Gastroesophageal sphincter (tissue), 4 donors: ENCODE measurements around the gene NCKAP5L. TPM values are rescaled to one million over a fixed set of nuclear protein-coding genes. Genes with fewer than 3 reads are reported as not detected.
A peak's percentile ranks its signal among the peaks of the same experiment; 100 is the strongest.

Source experiments
- ATAC-seq: fragments of 150-250 bp; one replicate; pipeline ENCODE4 v1.9.1; 2016; ENCODE audit warnings: mild to moderate bottlenecking, moderate library complexity
- H3K27ac ChIP-seq, 4 donors: fragments of 200-600 bp; sonication (generic) in 3 of 4; 1 replicate in 3 of 4; 2 replicates in 1 of 4; pipeline ENCODE4 v1.5.1; 2016 to 2019
- H3K27me3 ChIP-seq: fragments of 200-600 bp; sonication (generic); one replicate; pipeline ENCODE4 v1.5.1; 2019
- H3K36me3 ChIP-seq, 2 donors: fragments of 200-600 bp; sonication (generic); one replicate each; pipeline ENCODE4 v1.5.1; 2019; ENCODE audit warnings: control low read depth in 1 of 2
- H3K4me1 ChIP-seq, 3 donors: fragments of 200-600 bp; sonication (generic); 1 replicate in 2 of 3; 2 replicates in 1 of 3; pipeline ENCODE4 v1.5.1; 2016 to 2019; ENCODE audit warnings: control low read depth in 2 of 3
- H3K4me3 ChIP-seq, 2 donors: fragments of 200-600 bp; sonication (generic); one replicate each; pipeline ENCODE4 v1.5.1; 2019; ENCODE audit warnings: mild to moderate bottlenecking in 1 of 2, moderate library complexity in 1 of 2
- H3K9me3 ChIP-seq, 3 donors: fragments of 200-600 bp; sonication (generic); one replicate each; pipeline ENCODE4 v1.5.1; 2017 to 2019; ENCODE audit warnings: control low read depth in 2 of 3
- CTCF ChIP-seq, 4 experiments: fragments of 200-600 bp in 2 of 4; fragments of 450-650 bp in 2 of 4; sonication (generic) in 1 of 4; IDR thresholded peaks; one replicate each; pipeline ENCODE4 v1.5.1; 2017 to 2019; ENCODE audit warnings: antibody characterized with exemption in 4 of 4, mild to moderate bottlenecking in 2 of 4, moderate library complexity in 2 of 4
- EP300 ChIP-seq: sonication (generic); formaldehyde crosslinking; IDR thresholded peaks from one replicate; pipeline ENCODE4 v1.6.1; 2017; ENCODE audit warnings: antibody characterized with exemption, mild to moderate bottlenecking
- POLR2A ChIP-seq, 2 donors: fragments of 450-650 bp; IDR thresholded peaks; one replicate each; pipeline ENCODE4 v1.6.1; 2017; ENCODE audit warnings: antibody characterized with exemption in 2 of 2, mild to moderate bottlenecking in 2 of 2, moderate library complexity in 1 of 2
- POLR2AphosphoS5 ChIP-seq: sonication (generic); formaldehyde crosslinking; IDR thresholded peaks from one replicate; pipeline ENCODE4 v1.6.1; 2017; ENCODE audit warnings: antibody characterized with exemption
- WGBS, 2 donors: methylation state at CpG; one replicate each; pipeline ENCODE4 v1.1.5; 2018; ENCODE audit warnings: low coverage in 1 of 2; 5-methylcytosine and 5-hydroxymethylcytosine counted together
- total RNA-seq, 4 donors: library from RNA; depleted of rRNA; stranded (reverse); fragments of >200 nt; gene quantifications; one replicate each; pipeline ENCODE4 v1.1.0, GENCODE V29; 2016

NCKAP5L gene
- 10 to 100 TPM; 15.3 to 27.5 (median 19.0) TPM for total RNA-seq

- TF ChIP-seq POLR2A (IDR thresholded peaks at IDR 0.05) = peak in 1 of 2 donors; percentile 63
- TF ChIP-seq EP300 = no peak
- TF ChIP-seq POLR2AphosphoS5 = peak; percentile 73
- peak in 1 of 4 experiments; percentile 15 for TF ChIP-seq CTCF (IDR thresholded peaks at IDR 0.05)
- ATAC-seq = peak; percentile 96
- Histone ChIP-seq H3K27ac (peak within 1 kb of the TSS; percentile 78 to 98 (median 96)), H3K4me1 (peaks cover 10 to 53% (median 33%) of the 10 kb centered on the region in 3 donors), H3K27me3 (no peaks in the 10 kb centered on the region), H3K36me3 (peaks cover 0 to 7% of the 10 kb centered on the region in 2 donors), H3K4me3 (peak within 1 kb of the TSS; percentile 78 to 92), H3K9me3 (no peaks in the 10 kb centered on the region)
- WGBS, 2 donors = 0% methylated on average over 7 of the region's 61 CpGs; no CpG with 5 or more reads in 1 of the 2 donors
Observed at GRCh38 chr12:49828133-49829091, at the start of gene NCKAP5L. Gene NCKAP5L, minus strand, starts transcription at chr12:49828413. Its CDS starts 24,369 bp downstream, at chr12:49804044.

- Histone ChIP-seq H3K27me3 (peaks cover 6% of the 10 kb centered on the region), H3K4me1 (no peaks in the 10 kb centered on the region), H3K9me3 (no peaks in the 10 kb centered on the region), H3K4me3 (no peak overlapping the region), H3K36me3 (no peaks in the 10 kb centered on the region), H3K27ac (no peak overlapping the region)
- WGBS, 2 donors = no CpG with 5 or more reads among the region's 5 CpGs
- TF ChIP-seq POLR2AphosphoS5 (no peak), POLR2A (IDR thresholded peaks at IDR 0.05) (no peak), CTCF (IDR thresholded peaks at IDR 0.05) (no peak), EP300 (no peak)
- ATAC-seq = no peak
Observed at GRCh38 chr12:49877066-49877465, 48.9 kb upstream of the NCKAP5L start.

GRCh38 chr12:49876070-49876469 lies 47.9 kb upstream of the NCKAP5L start:
- no peaks in the 10 kb centered on the region for H3K4me1 ChIP-seq
- no peak overlapping the region for H3K27ac ChIP-seq
- no peak for TF ChIP-seq POLR2A (IDR thresholded peaks at IDR 0.05)
- no peak for TF ChIP-seq CTCF (IDR thresholded peaks at IDR 0.05)
- TF ChIP-seq EP300 = no peak
- no peak for TF ChIP-seq POLR2AphosphoS5
- WGBS, 2 donors = 84 to 88% methylated on average over 3 of the region's 3 CpGs
- H3K4me3 ChIP-seq = no peak overlapping the region
- H3K9me3 ChIP-seq = no peaks in the 10 kb centered on the region
- H3K36me3 ChIP-seq = no peaks in the 10 kb centered on the region
- no peak for ATAC-seq
- peaks cover 6% of the 10 kb centered on the region for H3K27me3 ChIP-seq

- Histone ChIP-seq H3K4me1 (no peaks in the 10 kb centered on the region), H3K36me3 (no peaks in the 10 kb centered on the region), H3K27ac (no peak overlapping the region), H3K9me3 (no peaks in the 10 kb centered on the region), H3K4me3 (no peak overlapping the region), H3K27me3 (peaks cover 6% of the 10 kb centered on the region)
- ATAC-seq = no peak
- no peak for TF ChIP-seq CTCF (IDR thresholded peaks at IDR 0.05)
- no peak for TF ChIP-seq EP300
- TF ChIP-seq POLR2AphosphoS5 = no peak
- TF ChIP-seq POLR2A (IDR thresholded peaks at IDR 0.05) = no peak
- WGBS, 2 donors = 87 to 90% methylated on average over 8 to 9 of the region's 9 CpGs
Observed at GRCh38 chr12:49875115-49875720, 47.0 kb upstream of the NCKAP5L start.
